ENCODE data around the gene NEDD4.

The NEDD4 gene

DNA sequence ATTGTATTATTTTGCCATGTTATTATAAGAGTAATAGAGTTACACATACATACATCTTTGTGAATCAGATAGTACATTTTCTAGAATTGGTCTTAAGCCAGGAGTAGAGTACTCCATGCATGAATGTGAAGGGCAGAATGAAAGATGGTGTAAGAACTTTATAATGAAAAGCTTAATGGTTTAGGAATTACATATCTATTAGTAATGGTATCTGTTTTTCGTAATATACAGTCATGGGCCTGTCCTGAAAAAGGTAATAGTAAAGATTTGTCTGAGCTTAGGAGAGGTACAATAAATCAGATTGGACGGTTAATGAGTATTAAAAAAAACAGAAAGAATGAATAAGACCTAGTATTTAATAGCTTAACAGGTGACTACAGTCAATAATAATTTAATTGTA, 132.3 kb downstream of the NEDD4 start:
- CTCF ChIA-PET, result interaction anchor here (0.8 to 2.0 kb wide), 6 partner anchors 12 to 213 kb away, joined by 3 to 8 read pairs (median 5); no protein-coding TSS in a partner anchor
- POLR2A ChIA-PET, result no interaction called here
- no peak overlapping the region for H3K4me3 ChIP-seq (ENCODE audit: low read depth, low read length)
- DNase-seq (ENCODE audit: low read depth, low spot score), result no peak
- TF ChIP-seq CTCF (IDR thresholded peaks at IDR 0.05; ENCODE audit: insufficient read depth, low read length, missing control alignments), result no peak

- POLR2A ChIA-PET, result no interaction called here
- no peak for DNase-seq (ENCODE audit: low read depth, low spot score)
- H3K4me3 ChIP-seq (ENCODE audit: low read depth, low read length), result no peak overlapping the region
These were observed 132.9 kb downstream of the NEDD4 start for GRCh38 chr15:55860468-55860867.

DNA sequence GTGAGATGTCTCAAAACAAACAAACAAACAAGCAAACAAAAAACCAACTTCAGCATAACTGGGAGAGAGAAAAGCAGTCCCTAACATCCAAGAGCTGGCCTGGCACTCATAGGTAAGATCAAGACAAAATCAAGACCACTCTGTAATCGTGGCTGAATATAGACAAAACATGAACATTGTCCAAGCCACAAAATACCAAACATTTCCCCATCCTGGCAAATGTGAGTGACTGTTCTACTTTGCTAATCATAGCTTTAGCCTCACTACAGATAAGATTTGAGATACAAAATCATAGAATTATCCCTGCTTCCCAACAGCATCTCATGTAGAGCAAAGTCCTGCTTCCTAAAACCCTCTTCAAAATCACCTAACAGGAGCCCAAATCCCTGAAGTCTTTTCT, 133.7 kb downstream of the NEDD4 start:
- no peak for DNase-seq (ENCODE audit: low read depth, low spot score)
- no peak for TF ChIP-seq CTCF (IDR thresholded peaks at IDR 0.05; ENCODE audit: insufficient read depth, low read length, missing control alignments)
- no peak overlapping the region for H3K4me3 ChIP-seq (ENCODE audit: low read depth, low read length)
- CTCF ChIA-PET, result interaction anchor here (1.4 to 4.1 kb wide), 3 partner anchors 13 to 192 kb away, joined by 5 to 25 read pairs (median 7); no protein-coding TSS in a partner anchor
- POLR2A ChIA-PET, result no interaction called here

More at GRCh38 chr15:55860468-55860867, 132.9 kb downstream of the NEDD4 start:
- CTCF ChIA-PET, result interaction anchor here (1.0 to 4.1 kb wide), 6 partner anchors 11 to 212 kb away, joined by 3 to 25 read pairs (median 6); no protein-coding TSS in a partner anchor
- no peak for TF ChIP-seq CTCF (IDR thresholded peaks at IDR 0.05; ENCODE audit: insufficient read depth, low read length, missing control alignments)

DNA sequence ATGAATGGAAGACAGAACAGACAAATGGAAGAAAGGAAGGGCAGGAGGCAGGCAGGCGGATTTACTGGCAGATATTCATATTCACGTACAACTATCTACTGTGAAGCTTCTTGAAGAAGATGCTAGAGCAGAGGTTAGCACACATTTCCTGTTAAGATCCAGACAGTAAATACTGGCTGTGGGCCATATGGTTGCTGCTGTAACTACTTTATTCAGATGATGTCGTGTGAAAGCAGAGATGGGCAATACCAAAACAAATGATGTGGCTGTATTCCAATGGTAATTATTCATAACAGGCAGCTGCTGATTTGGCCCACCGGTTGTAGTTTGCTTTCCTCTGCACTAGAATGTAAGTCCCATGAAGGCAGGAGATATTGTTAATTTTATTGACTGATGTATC, 134.8 kb downstream of the NEDD4 start:
- DNase-seq (ENCODE audit: low read depth, low spot score), result no peak
- no peak overlapping the region for H3K4me3 ChIP-seq (ENCODE audit: low read depth, low read length)
- POLR2A ChIA-PET, result no interaction called here
- TF ChIP-seq CTCF (IDR thresholded peaks at IDR 0.05; ENCODE audit: insufficient read depth, low read length, missing control alignments), result no peak
- CTCF ChIA-PET, result interaction anchor here (1.0 to 4.1 kb wide), 3 partner anchors 12 to 193 kb away, joined by 3 to 25 read pairs (median 5); no protein-coding TSS in a partner anchor

- no peak for DNase-seq (ENCODE audit: low read depth, low spot score)
- TF ChIP-seq CTCF (IDR thresholded peaks at IDR 0.05; ENCODE audit: insufficient read depth, low read length, missing control alignments), result no peak
- ChIA-PET CTCF (interaction anchor here (1.6 to 4.1 kb wide), 2 partner anchors 10 to 11 kb away, joined by 12 to 25 read pairs; no protein-coding TSS in a partner anchor), POLR2A (no interaction called here)
- H3K4me3 ChIP-seq (ENCODE audit: low read depth, low read length), result no peak overlapping the region
These were observed 136.8 kb downstream of the NEDD4 start for GRCh38 chr15:55856506-55857164.

DNA sequence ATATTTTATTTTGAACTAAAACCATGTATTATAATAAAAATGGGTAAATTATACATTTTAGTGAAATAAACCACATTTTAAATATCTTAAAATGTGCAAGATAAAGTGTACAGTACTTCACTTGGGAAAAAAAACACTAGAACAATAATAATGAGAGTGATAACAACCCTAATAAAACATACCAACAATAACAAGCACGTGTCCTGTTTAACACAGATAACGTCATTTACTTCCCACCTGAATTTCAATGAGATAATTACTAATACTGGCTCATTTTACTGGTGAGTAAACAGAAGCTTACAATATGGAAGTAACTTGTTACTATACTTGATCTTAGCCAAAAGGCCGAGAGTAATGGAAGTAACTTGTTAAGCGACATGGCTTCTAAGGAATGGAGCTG, 140.3 kb downstream of the NEDD4 start:
- TF ChIP-seq CTCF (IDR thresholded peaks at IDR 0.05; ENCODE audit: insufficient read depth, low read length, missing control alignments), result no peak
- DNase-seq (ENCODE audit: low read depth, low spot score), result no peak
- POLR2A ChIA-PET, result no interaction called here
- H3K4me3 ChIP-seq (ENCODE audit: low read depth, low read length), result no peak overlapping the region
- CTCF ChIA-PET, result no interaction called here
